Naive B cell (primary cell): Measurements from ENCODE around the gene DDR1. TPM values are rescaled to one million over a fixed set of nuclear protein-coding genes. Genes with fewer than 3 reads are reported as not detected.

ENCODE experiments used
- ATAC-seq, 2 donors: fragments of 150-1000 bp; cut with Tn5 transposase; 2 replicates each; pipeline ENCODE4 v1.10.0; 2021; ENCODE audit warnings: low read depth in 2 of 2, mild to moderate bottlenecking in 2 of 2, moderate library complexity in 2 of 2
- DNase-seq: peaks from one replicate; pipeline ENCODE4 v3.0.0; 2022
- H3K27ac Mint-ChIP-seq, 6 donors: one replicate each; pipeline ENCODE4 v1.8.0; 2020 to 2022; ENCODE audit warnings: mild to moderate bottlenecking in 6 of 6, mixed read lengths in 6 of 6, moderate library complexity in 5 of 6, inconsistent platforms in 2 of 6
- H3K27me3 Mint-ChIP-seq, 3 donors: one replicate each; pipeline ENCODE4 v1.8.0; 2021 to 2022; ENCODE audit warnings: mixed read lengths in 3 of 3, mild to moderate bottlenecking in 1 of 3
- H3K36me3 Mint-ChIP-seq, 2 donors: one replicate each; pipeline ENCODE4 v1.8.0; 2020 to 2022; ENCODE audit warnings: mixed read lengths in 2 of 2, inconsistent platforms in 1 of 2, mild to moderate bottlenecking in 1 of 2
- H3K4me1 Mint-ChIP-seq, 3 donors: one replicate each; pipeline ENCODE4 v1.8.0; 2020 to 2022; ENCODE audit warnings: mixed read lengths in 3 of 3, inconsistent platforms in 1 of 3, mild to moderate bottlenecking in 1 of 3, moderate library complexity in 1 of 3
- H3K4me3 Mint-ChIP-seq, 8 donors: one replicate each; pipeline ENCODE4 v1.8.0; 2020 to 2022; ENCODE audit warnings: mild to moderate bottlenecking in 8 of 8, mixed read lengths in 8 of 8, moderate library complexity in 8 of 8, inconsistent platforms in 2 of 8
- H3K9me3 Mint-ChIP-seq, 7 donors: one replicate each; pipeline ENCODE4 v1.8.0; 2020 to 2022; ENCODE audit warnings: mixed read lengths in 7 of 7, mild to moderate bottlenecking in 5 of 7, inconsistent platforms in 2 of 7, moderate library complexity in 1 of 7
- polyA plus RNA-seq, 6 donors: library from polyadenylated mRNA; unstranded; fragments of 300-500 nt; fragmentation: Illumina TruSeq; gene quantifications; one replicate each; pipeline ENCODE4 v1.2.3, GENCODE V29; 2021; ENCODE audit warnings: low read depth in 6 of 6

Gene DDR1
- polyA plus RNA-seq, 6 donors from 2014 or later: 3.6 to 8.0 (median 4.4) TPM

DNA sequence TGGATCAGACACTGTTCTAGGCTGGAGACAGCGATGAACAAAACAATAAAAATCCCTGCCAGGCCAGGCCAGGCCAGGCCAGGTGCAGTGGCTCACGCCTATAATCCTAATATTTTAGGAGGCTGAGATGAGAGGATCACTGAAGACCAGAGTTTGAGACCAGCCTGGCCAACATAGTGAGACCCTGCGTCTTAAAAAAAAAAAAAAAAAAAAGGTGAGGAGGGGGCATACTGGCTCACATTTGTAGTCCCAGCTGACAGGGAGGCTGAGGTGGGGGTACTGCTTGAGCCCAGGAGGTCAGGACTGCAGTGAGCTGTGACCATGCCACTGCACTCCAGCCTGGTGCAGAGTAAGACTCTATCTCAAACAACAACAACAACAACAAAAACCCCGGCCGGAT, 61.0 kb downstream of the DDR1 start:
- ATAC-seq (no peak), DNase-seq (no peak)
- H3K36me3 Mint-ChIP-seq: peaks cover 5 to 29% of the 10 kb centered on the region in 2 donors
- H3K4me1 Mint-ChIP-seq: peaks cover 0 to 9% (median 8%) of the 10 kb centered on the region in 3 donors
- peaks cover 65 to 97% (median 72%) of the 10 kb centered on the region in 3 donors for H3K27me3 Mint-ChIP-seq
- no peak overlapping the region for H3K4me3 Mint-ChIP-seq
- H3K27ac Mint-ChIP-seq: no peak overlapping the region
- H3K9me3 Mint-ChIP-seq: peaks cover 0 to 3% (median 0%) of the 10 kb centered on the region in 7 donors

GRCh38 chr6:30947231-30947630, 62.9 kb downstream of the DDR1 start:
- Mint-ChIP-seq H3K4me3 (no peak overlapping the region), H3K4me1 (peaks cover 0 to 9% (median 8%) of the 10 kb centered on the region in 3 donors), H3K9me3 (peaks cover 0 to 4% (median 0%) of the 10 kb centered on the region in 7 donors), H3K27me3 (peaks cover 59 to 98% (median 70%) of the 10 kb centered on the region in 3 donors), H3K36me3 (peaks cover 5 to 39% of the 10 kb centered on the region in 2 donors), H3K27ac (no peak overlapping the region)
- ATAC-seq: no peak
- no peak for DNase-seq

GRCh38 chr6:30948811-30949210, 64.5 kb downstream of the DDR1 start:
- peaks cover 44 to 91% (median 61%) of the 10 kb centered on the region in 3 donors for H3K27me3 Mint-ChIP-seq
- DNase-seq (no peak), ATAC-seq (no peak)
- peaks cover 5 to 39% of the 10 kb centered on the region in 2 donors for H3K36me3 Mint-ChIP-seq
- peaks cover 0 to 3% (median 3%) of the 10 kb centered on the region in 3 donors for H3K4me1 Mint-ChIP-seq
- no peak overlapping the region for H3K27ac Mint-ChIP-seq
- peaks cover 0 to 4% (median 0%) of the 10 kb centered on the region in 7 donors for H3K9me3 Mint-ChIP-seq
- no peak overlapping the region for H3K4me3 Mint-ChIP-seq

Other genes starting within 250 kb of the DDR1 start
- gene C6orf136, start 237.4 kb upstream of the DDR1 start, polyA plus RNA-seq: 10 to 100 TPM in 4 of 6 donors, 1 to 10 TPM in 2; 8.1 to 15.5 (median 12.2) TPM
- 10 to 100 TPM in 5 of 6 donors, 1 to 10 TPM in 1; 4.2 to 27.0 (median 16.1) TPM for gene DHX16, start 211.5 kb upstream of the DDR1 start, polyA plus RNA-seq
- gene PPP1R18, start 197.9 kb upstream of the DDR1 start, polyA plus RNA-seq: 100 to 1,000 TPM in 1 of 6 donors, 10 to 100 TPM in 5; 70.3 to 103 (median 82.6) TPM
- gene NRM, start 193.5 kb upstream of the DDR1 start, polyA plus RNA-seq: 10 to 100 TPM; 37.3 to 72.1 (median 45.4) TPM
- gene MDC1, start 167.2 kb upstream of the DDR1 start, polyA plus RNA-seq: 1 to 10 TPM; 2.0 to 8.3 (median 3.5) TPM
- gene TUBB, start 164.2 kb upstream of the DDR1 start, polyA plus RNA-seq: 100 to 1,000 TPM in 1 of 6 donors, 10 to 100 TPM in 5; 37.9 to 104 (median 73.3) TPM
- gene FLOT1, start 141.8 kb upstream of the DDR1 start, polyA plus RNA-seq: 10 to 100 TPM; 43.5 to 65.2 (median 52.4) TPM
- under 1 TPM in 1 of 6 donors, not detected in 5; 0.31 TPM for gene IER3, start 140.0 kb upstream of the DDR1 start, polyA plus RNA-seq
- gene GTF2H4, start 23.7 kb downstream of the DDR1 start, polyA plus RNA-seq: 10 to 100 TPM in 3 of 6 donors, 1 to 10 TPM in 3; 7.6 to 11.5 (median 9.6) TPM
- gene VARS2, start 29.7 kb downstream of the DDR1 start, polyA plus RNA-seq: 10 to 100 TPM in 5 of 6 donors, 1 to 10 TPM in 1; 1.2 to 28.4 (median 19.4) TPM
- under 1 TPM in 1 of 6 donors, not detected in 5; 0.38 TPM for gene SFTA2, start 47.7 kb downstream of the DDR1 start, polyA plus RNA-seq
- not detected for gene MUCL3, start 56.5 kb downstream of the DDR1 start, polyA plus RNA-seq
- gene MUC21, start 99.2 kb downstream of the DDR1 start, polyA plus RNA-seq: not detected
- gene MUC22, start 126.0 kb downstream of the DDR1 start, polyA plus RNA-seq: not detected
- gene C6orf15, start 228.1 kb downstream of the DDR1 start, polyA plus RNA-seq: not detected
- not detected for gene PSORS1C1, start 230.3 kb downstream of the DDR1 start, polyA plus RNA-seq
- gene CDSN, start 235.9 kb downstream of the DDR1 start, polyA plus RNA-seq: not detected